B cell (primary cell): Measurements from ENCODE around the gene MCRIP2. TPM values are rescaled to one million over a fixed set of nuclear protein-coding genes. Genes with fewer than 3 reads are reported as not detected.

ENCODE experiments used
- ATAC-seq: fragments of 200-7000 bp; cut with Tn5 transposase; one replicate; pipeline ENCODE4 v1.10.0; 2021; ENCODE audit warnings: low read depth, mild to moderate bottlenecking, moderate number of reproducible peaks, moderate library complexity
- CTCF ChIA-PET: fragments of 350-600 bp; sonication (Branson Sonifier 250); formaldehyde crosslinking; loops from one replicate; lab custom pipeline; 2021; ENCODE audit warnings: antibody characterized with exemption, inconsistent platforms; lab: Charles Lee
- POLR2A ChIA-PET: fragments of 350-600 bp; sonication (Branson Sonifier 250); formaldehyde crosslinking; loops from one replicate; lab custom pipeline; 2021; ENCODE audit warnings: antibody characterized with exemption; lab: Charles Lee
- DNase-seq: peaks from one replicate; pipeline ENCODE4 v3.0.0; 2013
- H2AFZ ChIP-seq: 2 replicates; pipeline ENCODE4 v1.6.1; 2012; ENCODE audit warnings: mild to moderate bottlenecking, low read depth, low read length; ENCODE audit not compliant: insufficient read depth, poor library complexity, severe bottlenecking
- H3K27ac ChIP-seq, 2 donors: 1 replicate in 1 of 2; 2 replicates in 1 of 2; pipeline ENCODE4 v1.5.1; 2012 to 2013; ENCODE audit warnings: low read length in 2 of 2, mild to moderate bottlenecking in 2 of 2, moderate library complexity in 1 of 2
- H3K27me3 ChIP-seq, 4 experiments: fragments of 200-600 bp in 1 of 4; sonication (generic) in 1 of 4; replicated peaks in 1 of 4; 1 replicate in 2 of 4; 2 replicates in 2 of 4; pipeline versions ENCODE4 v1.6.1 to v1.7.0; 2013 to 2016; ENCODE audit warnings: low read length in 3 of 4, mild to moderate bottlenecking in 2 of 4, mixed read lengths in 1 of 4, moderate library complexity in 1 of 4; ENCODE audit not compliant: insufficient read depth in 4 of 4, control insufficient read depth in 3 of 4; ENCODE audit errors: control extremely low read depth in 1 of 4
- H3K36me3 ChIP-seq, 2 experiments: replicated peaks in 1 of 2; 1 replicate in 1 of 2; 2 replicates in 1 of 2; pipeline versions ENCODE4 v1.6.1 to v1.7.1; 2013; ENCODE audit warnings: low read length in 1 of 2; ENCODE audit not compliant: insufficient read depth in 2 of 2, control insufficient read depth in 1 of 2; ENCODE audit errors: control extremely low read depth in 1 of 2, extremely low read depth in 1 of 2
- H3K4me1 ChIP-seq, 2 donors: fragments of 200-600 bp in 1 of 2; sonication (generic) in 1 of 2; 1 replicate in 1 of 2; 2 replicates in 1 of 2; pipeline versions ENCODE4 v1.5.1 to v1.6.1; 2013 to 2017; ENCODE audit warnings: low read length in 2 of 2; ENCODE audit not compliant: control insufficient read depth in 2 of 2, insufficient read depth in 2 of 2
- H3K4me2 ChIP-seq: replicated peaks from 2 replicates; pipeline ENCODE3; 2012; ENCODE audit warnings: mild to moderate bottlenecking, low read depth, low read length; ENCODE audit not compliant: poor library complexity, severe bottlenecking
- H3K4me3 ChIP-seq, 5 experiments: fragments of 200-600 bp in 1 of 5; sonication (generic) in 1 of 5; 1 replicate in 3 of 5; 2 replicates in 2 of 5; pipeline versions ENCODE4 v1.5.1 to v1.7.0; 2011 to 2016; ENCODE audit warnings: low read length in 4 of 5, mild to moderate bottlenecking in 4 of 5, low read depth in 2 of 5, control low read depth in 1 of 5, moderate library complexity in 1 of 5; ENCODE audit not compliant: insufficient read depth in 1 of 5; ENCODE audit errors: control extremely low read depth in 1 of 5, extremely low read depth in 1 of 5
- H3K79me2 ChIP-seq: fragments of 200-600 bp; sonication (generic); one replicate; pipeline ENCODE4 v1.6.0; 2016; ENCODE audit warnings: low read length; ENCODE audit not compliant: control insufficient read depth, insufficient read depth
- H3K9ac ChIP-seq: fragments of 200-600 bp; sonication (generic); 2 replicates; pipeline ENCODE4 v1.6.1; 2017; ENCODE audit warnings: mild to moderate bottlenecking, low read length, moderate library complexity
- H3K9me3 ChIP-seq, 3 donors: one replicate each; pipeline versions ENCODE4 v1.6.1 to v1.7.1; 2013; ENCODE audit warnings: low read length in 2 of 3; ENCODE audit not compliant: control insufficient read depth in 2 of 3, insufficient read depth in 1 of 3; ENCODE audit errors: control extremely low read depth in 1 of 3
- H4K20me1 ChIP-seq: 2 replicates; pipeline ENCODE4 v1.6.0; 2012; ENCODE audit warnings: mild to moderate bottlenecking, low read length; ENCODE audit not compliant: insufficient read depth, control insufficient read depth, poor library complexity, severe bottlenecking
- H3K27ac Mint-ChIP-seq: one replicate; pipeline ENCODE4 v1.8.0; 2021; ENCODE audit warnings: mixed read lengths
- H3K27me3 Mint-ChIP-seq: one replicate; pipeline ENCODE4 v1.8.0; 2021; ENCODE audit warnings: mixed read lengths
- H3K4me1 Mint-ChIP-seq: one replicate; pipeline ENCODE4 v1.8.0; 2021; ENCODE audit warnings: mixed read lengths
- H3K4me3 Mint-ChIP-seq: one replicate; pipeline ENCODE4 v1.8.0; 2021; ENCODE audit warnings: mixed read lengths
- H3K9me3 Mint-ChIP-seq: one replicate; pipeline ENCODE4 v1.8.0; 2022; ENCODE audit warnings: mixed read lengths; ENCODE audit not compliant: insufficient read depth
- EZH2 ChIP-seq: IDR thresholded peaks from 2 replicates; pipeline ENCODE4 v1.6.1; 2012; ENCODE audit warnings: borderline replicate concordance, low read depth, mild to moderate bottlenecking, moderate library complexity, low read length; ENCODE audit not compliant: insufficient read depth, poor library complexity, severe bottlenecking
- WGBS: methylation state at CpG from one replicate; pipeline ENCODE4 v1.1.5; 2013; ENCODE audit warnings: missing lambda C conversion rate; ENCODE audit not compliant: insufficient coverage; 5-methylcytosine and 5-hydroxymethylcytosine counted together
- intact Hi-C: fragments of 100-400 bp; cut with micrococcal nuclease; formaldehyde crosslinking; loops from one replicate; pipeline ENCODE4 v1.10.0; 2022
- polyA plus RNA-seq: library from polyadenylated mRNA; depleted of rRNA; stranded (reverse); fragments of >200 nt; gene quantifications from 2 replicates; pipeline ENCODE4 v1.2.3, GENCODE V29; 2012
- total RNA-seq, 2 donors: library from RNA; stranded (reverse); fragments of 120-200 nt in 1 of 2; gene quantifications; 1 replicate in 1 of 2; 2 replicates in 1 of 2; pipeline versions ENCODE4 v1.2.3 to v1.2.4, GENCODE V29; 2013 to 2022
- TF ChIP-seq, protein P1 (sequence below): fragments of 200-600 bp; IDR thresholded peaks from one replicate; pipeline ENCODE4 v1.8.0; 2022; ENCODE audit warnings: antibody characterized with exemption, mild to moderate bottlenecking

Gene MCRIP2
- total and polyA plus RNA-seq, 2 donors (not counting 1 experiment from before 2014, with no cell fraction given) = 29.2 to 46.0 TPM

DNA sequence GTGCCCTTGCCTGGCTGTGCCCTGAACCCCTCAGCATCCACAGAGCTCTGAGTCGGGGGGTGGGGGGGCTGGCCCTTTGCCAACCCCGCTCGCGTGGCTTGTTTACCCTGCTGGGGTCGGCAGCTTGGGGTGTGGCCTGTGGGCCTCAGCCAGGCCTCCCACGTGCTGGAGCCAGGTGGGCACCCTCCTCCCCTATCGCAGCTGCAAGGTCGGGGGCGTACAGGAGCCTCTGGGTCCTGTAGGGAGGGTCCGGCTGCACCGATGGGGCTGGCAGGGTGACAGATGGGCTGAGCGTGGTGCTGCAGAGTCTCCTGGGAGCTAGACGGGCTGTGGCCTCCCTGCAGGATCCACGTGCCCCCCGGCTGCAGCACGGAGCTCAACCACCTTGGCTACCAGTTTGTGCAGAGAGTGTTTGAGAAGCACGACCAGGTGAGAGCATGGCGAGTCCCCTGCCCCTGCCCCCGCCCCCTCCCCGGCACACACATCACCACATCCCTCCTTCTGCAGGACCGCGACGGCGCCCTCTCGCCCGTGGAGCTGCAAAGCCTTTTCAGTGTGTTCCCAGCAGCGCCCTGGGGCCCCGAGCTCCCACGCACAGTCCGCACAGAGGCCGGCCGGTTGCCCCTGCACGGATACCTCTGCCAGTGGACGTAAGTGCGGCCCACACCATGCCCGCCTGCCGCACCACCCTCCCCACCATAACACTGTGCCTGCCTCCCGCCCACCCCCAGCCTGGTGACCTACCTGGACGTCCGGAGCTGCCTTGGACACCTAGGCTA is 29.9 kb downstream of the MCRIP2 start:
- Histone ChIP-seq H3K36me3 (peaks cover 0 to 31% of the 10 kb centered on the region in 2 experiments), H4K20me1 (peaks cover 31% of the 10 kb centered on the region), H3K9ac (no peak overlapping the region), H3K27ac (no peak overlapping the region), H3K27me3 (peaks cover 0 to 16% (median 7%) of the 10 kb centered on the region in 4 experiments), H3K79me2 (peaks cover 5% of the 10 kb centered on the region), H3K4me3 (no peak overlapping the region), H3K9me3 (peaks cover 0 to 4% (median 0%) of the 10 kb centered on the region in 3 donors), H2AFZ (no peak overlapping the region), H3K4me2 (no peak overlapping the region), H3K4me1 (peaks cover 21 to 32% of the 10 kb centered on the region in 2 donors)
- TF ChIP-seq EZH2 = no peak
- TF ChIP-seq, protein P1, sequence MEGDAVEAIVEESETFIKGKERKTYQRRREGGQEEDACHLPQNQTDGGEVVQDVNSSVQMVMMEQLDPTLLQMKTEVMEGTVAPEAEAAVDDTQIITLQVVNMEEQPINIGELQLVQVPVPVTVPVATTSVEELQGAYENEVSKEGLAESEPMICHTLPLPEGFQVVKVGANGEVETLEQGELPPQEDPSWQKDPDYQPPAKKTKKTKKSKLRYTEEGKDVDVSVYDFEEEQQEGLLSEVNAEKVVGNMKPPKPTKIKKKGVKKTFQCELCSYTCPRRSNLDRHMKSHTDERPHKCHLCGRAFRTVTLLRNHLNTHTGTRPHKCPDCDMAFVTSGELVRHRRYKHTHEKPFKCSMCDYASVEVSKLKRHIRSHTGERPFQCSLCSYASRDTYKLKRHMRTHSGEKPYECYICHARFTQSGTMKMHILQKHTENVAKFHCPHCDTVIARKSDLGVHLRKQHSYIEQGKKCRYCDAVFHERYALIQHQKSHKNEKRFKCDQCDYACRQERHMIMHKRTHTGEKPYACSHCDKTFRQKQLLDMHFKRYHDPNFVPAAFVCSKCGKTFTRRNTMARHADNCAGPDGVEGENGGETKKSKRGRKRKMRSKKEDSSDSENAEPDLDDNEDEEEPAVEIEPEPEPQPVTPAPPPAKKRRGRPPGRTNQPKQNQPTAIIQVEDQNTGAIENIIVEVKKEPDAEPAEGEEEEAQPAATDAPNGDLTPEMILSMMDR = no peak
- WGBS = 94% methylated on average over 32 of the region's 40 CpGs
- DNase-seq = no peak
- peaks cover 6% of the 10 kb centered on the region for H3K27me3 Mint-ChIP-seq
- intact Hi-C loops = no loop called here
- peaks cover 19% of the 10 kb centered on the region for H3K4me1 Mint-ChIP-seq
- POLR2A ChIA-PET = no interaction called here
- CTCF ChIA-PET = interaction anchor here (1.0 kb wide), 1 partner anchor 100 kb away, joined by 3 read pairs; no protein-coding TSS in a partner anchor
- H3K9me3 Mint-ChIP-seq = no peaks in the 10 kb centered on the region
- H3K4me3 Mint-ChIP-seq = no peak overlapping the region
- no peak for ATAC-seq
- H3K27ac Mint-ChIP-seq = no peak overlapping the region

DNA sequence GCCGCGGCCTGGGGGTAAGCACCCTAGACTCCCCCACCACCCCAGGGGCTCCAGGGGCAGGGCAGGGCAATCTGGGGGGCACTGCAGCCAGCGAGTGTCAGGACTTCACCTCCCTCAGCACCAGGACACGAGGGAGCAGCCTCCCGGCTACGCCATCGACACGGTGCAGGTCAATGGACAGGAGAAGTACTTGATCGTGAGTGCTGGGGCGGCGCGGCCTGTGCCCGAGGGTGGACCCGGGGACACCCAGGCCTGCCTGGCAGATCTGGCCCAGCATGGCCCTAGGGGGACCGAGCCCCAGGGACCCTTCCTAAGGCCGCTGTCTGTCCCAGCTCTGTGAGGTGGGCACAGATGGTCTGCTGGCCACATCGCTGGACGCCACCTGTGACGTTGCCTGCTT is 30.7 kb downstream of the MCRIP2 start:
- ATAC-seq (no peak), DNase-seq (no peak)
- Histone ChIP-seq H3K27ac (no peak overlapping the region), H3K4me1 (peaks cover 18 to 30% of the 10 kb centered on the region in 2 donors), H2AFZ (no peak overlapping the region), H3K4me2 (no peak overlapping the region), H3K4me3 (no peak overlapping the region), H4K20me1 (peaks cover 31% of the 10 kb centered on the region), H3K9me3 (peaks cover 0 to 7% (median 0%) of the 10 kb centered on the region in 3 donors), H3K79me2 (peaks cover 5% of the 10 kb centered on the region), H3K27me3 (peaks cover 0 to 24% (median 10%) of the 10 kb centered on the region in 4 experiments), H3K36me3 (peaks cover 0 to 31% of the 10 kb centered on the region in 2 experiments), H3K9ac (no peak overlapping the region)
- ChIA-PET POLR2A (no interaction called here), CTCF (no interaction called here)
- WGBS = 97% methylated on average over 19 of the region's 19 CpGs
- TF ChIP-seq, protein P1 = no peak
- TF ChIP-seq EZH2 = no peak
- H3K4me1 Mint-ChIP-seq = peaks cover 24% of the 10 kb centered on the region
- H3K27me3 Mint-ChIP-seq = peaks cover 6% of the 10 kb centered on the region
- no peak overlapping the region for H3K4me3 Mint-ChIP-seq
- H3K9me3 Mint-ChIP-seq = no peaks in the 10 kb centered on the region
- intact Hi-C loops = no loop called here
- no peak overlapping the region for H3K27ac Mint-ChIP-seq
